ENCODE measurements around the gene RAB3A. TPM values are rescaled to one million over a fixed set of nuclear protein-coding genes. Genes with fewer than 3 reads are reported as not detected.
A peak's percentile ranks its signal among the peaks of the same experiment; 100 is the strongest.

Gene RAB3A
- total and polyA plus RNA-seq, 9 of the 15 experiments (the other 6 are each of a cell fraction or from before 2014, with no cell fraction given), result 0.17 to 5.1 (median 0.90) TPM; not detected in 1

GRCh38 chr19:18204394-18205199, 755 bp upstream of the RAB3A start (continued):
- TF ChIP-seq KLF10 (CRISPR knock-in tag; IDR thresholded peaks at IDR 0.05) (no peak), XRCC3 (IDR thresholded peaks at IDR 0.05) (no peak), ZNF830 (CRISPR knock-in tag; IDR thresholded peaks at IDR 0.05) (no peak), HDAC3 (IDR thresholded peaks at IDR 0.05; ENCODE audit: borderline replicate concordance, partially characterized antibody) (no peak), FOXJ3 (CRISPR knock-in tag; IDR thresholded peaks at IDR 0.05) (no peak), ZNF407 (IDR thresholded peaks at IDR 0.05; ENCODE audit: low read depth) (peak; percentile 82), MCM2 (IDR thresholded peaks at IDR 0.05; ENCODE audit: low read depth) (no peak), NKRF (IDR thresholded peaks at IDR 0.05; ENCODE audit: borderline replicate concordance) (no peak), HMGN3 (IDR thresholded peaks at IDR 0.05; ENCODE audit: borderline replicate concordance, extremely low read depth, insufficient read length, low read depth, low read length) (no peak), ZNF766 (CRISPR knock-in tag; conservative IDR thresholded peaks at IDR 0.05) (no peak), ZNF184 (CRISPR knock-in tag; IDR thresholded peaks at IDR 0.05) (no peak), RBM34 (IDR thresholded peaks at IDR 0.05; ENCODE audit: borderline replicate concordance, insufficient read depth, low read length) (no peak), ZNF121 (CRISPR knock-in tag; conservative IDR thresholded peaks at IDR 0.05) (no peak)
- TF ChIP-seq, protein P1, sequence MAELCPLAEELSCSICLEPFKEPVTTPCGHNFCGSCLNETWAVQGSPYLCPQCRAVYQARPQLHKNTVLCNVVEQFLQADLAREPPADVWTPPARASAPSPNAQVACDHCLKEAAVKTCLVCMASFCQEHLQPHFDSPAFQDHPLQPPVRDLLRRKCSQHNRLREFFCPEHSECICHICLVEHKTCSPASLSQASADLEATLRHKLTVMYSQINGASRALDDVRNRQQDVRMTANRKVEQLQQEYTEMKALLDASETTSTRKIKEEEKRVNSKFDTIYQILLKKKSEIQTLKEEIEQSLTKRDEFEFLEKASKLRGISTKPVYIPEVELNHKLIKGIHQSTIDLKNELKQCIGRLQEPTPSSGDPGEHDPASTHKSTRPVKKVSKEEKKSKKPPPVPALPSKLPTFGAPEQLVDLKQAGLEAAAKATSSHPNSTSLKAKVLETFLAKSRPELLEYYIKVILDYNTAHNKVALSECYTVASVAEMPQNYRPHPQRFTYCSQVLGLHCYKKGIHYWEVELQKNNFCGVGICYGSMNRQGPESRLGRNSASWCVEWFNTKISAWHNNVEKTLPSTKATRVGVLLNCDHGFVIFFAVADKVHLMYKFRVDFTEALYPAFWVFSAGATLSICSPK (IDR thresholded peaks at IDR 0.05; ENCODE audit: borderline replicate concordance), result no peak
